Nephron (organoid): ENCODE measurements around the gene MAGI2.

ENCODE experiments used
- H3K27ac Mint-ChIP-seq, 3 experiments: 2 replicates each; pipeline ENCODE4 v1.8.0; 2020; ENCODE audit warnings: mixed read lengths in 3 of 3, mild to moderate bottlenecking in 2 of 3, moderate library complexity in 1 of 3
- H3K27me3 Mint-ChIP-seq: 2 replicates; pipeline ENCODE4 v1.8.0; 2021; ENCODE audit warnings: low read depth, mild to moderate bottlenecking, moderate library complexity, mixed read lengths
- H3K36me3 Mint-ChIP-seq: 2 replicates; pipeline ENCODE4 v1.8.0; 2020; ENCODE audit warnings: low read depth, mixed read lengths
- H3K4me1 Mint-ChIP-seq: 2 replicates; pipeline ENCODE4 v1.8.0; 2020; ENCODE audit warnings: mixed read lengths
- H3K4me3 Mint-ChIP-seq, 3 experiments: 2 replicates each; pipeline ENCODE4 v1.8.0; 2020; ENCODE audit warnings: mild to moderate bottlenecking in 3 of 3, mixed read lengths in 3 of 3, moderate library complexity in 2 of 3
- H3K9me3 Mint-ChIP-seq: 2 replicates; pipeline ENCODE4 v1.8.0; 2020; ENCODE audit warnings: mixed read lengths
- CTCF ChIP-seq, 3 experiments: fragments of 200-600 bp; sonication (generic); IDR thresholded peaks; one replicate each; pipeline ENCODE4 v1.5.0; 2021; ENCODE audit warnings: antibody characterized with exemption in 3 of 3; ENCODE audit not compliant: unreplicated experiment in 3 of 3

The MAGI2 gene

GRCh38 chr7:78071491-78072200 is 1381.8 kb downstream of the MAGI2 start:
- TF ChIP-seq CTCF (IDR thresholded peaks at IDR 0.05; ENCODE audit: unreplicated experiment in 3 of 3), result no peak
- Mint-ChIP-seq H3K9me3 (peaks cover 2% of the 10 kb centered on the region), H3K27ac (no peak overlapping the region)

GRCh38 chr7:78066599-78066998 is 1386.9 kb downstream of the MAGI2 start:
- peaks cover 18% of the 10 kb centered on the region for H3K36me3 Mint-ChIP-seq
- no peaks in the 10 kb centered on the region for H3K4me1 Mint-ChIP-seq
- no peaks in the 10 kb centered on the region for H3K27me3 Mint-ChIP-seq
- TF ChIP-seq CTCF (IDR thresholded peaks at IDR 0.05; ENCODE audit: unreplicated experiment in 3 of 3), result no peak
- H3K27ac Mint-ChIP-seq, result no peak overlapping the region
- no peak overlapping the region for H3K4me3 Mint-ChIP-seq
- peaks cover 2% of the 10 kb centered on the region for H3K9me3 Mint-ChIP-seq

More at GRCh38 chr7:78071491-78072200, 1381.8 kb downstream of the MAGI2 start:
- Mint-ChIP-seq H3K4me3 (no peak overlapping the region), H3K4me1 (peaks cover 17% of the 10 kb centered on the region), H3K36me3 (peaks cover 18% of the 10 kb centered on the region), H3K27me3 (no peaks in the 10 kb centered on the region)

- no peaks in the 10 kb centered on the region for H3K4me1 Mint-ChIP-seq
- no peak overlapping the region for H3K27ac Mint-ChIP-seq
- H3K9me3 Mint-ChIP-seq, result no peaks in the 10 kb centered on the region
- no peak for TF ChIP-seq CTCF (IDR thresholded peaks at IDR 0.05; ENCODE audit: unreplicated experiment in 3 of 3)
- H3K27me3 Mint-ChIP-seq, result peaks cover 5% of the 10 kb centered on the region
- peaks cover 10% of the 10 kb centered on the region for H3K36me3 Mint-ChIP-seq
- H3K4me3 Mint-ChIP-seq, result no peak overlapping the region
Measured at GRCh38 chr7:78063758-78064157, 1389.7 kb downstream of the MAGI2 start.

- H3K36me3 Mint-ChIP-seq, result peaks cover 3% of the 10 kb centered on the region
- no peak overlapping the region for H3K27ac Mint-ChIP-seq
- TF ChIP-seq CTCF (IDR thresholded peaks at IDR 0.05; ENCODE audit: unreplicated experiment in 3 of 3), result no peak
Measured at GRCh38 chr7:78062214-78062613, 1391.3 kb downstream of the MAGI2 start.

GRCh38 chr7:78057571-78057970 is 1395.9 kb downstream of the MAGI2 start:
- Mint-ChIP-seq H3K9me3 (no peaks in the 10 kb centered on the region), H3K36me3 (peaks cover 3% of the 10 kb centered on the region), H3K4me3 (no peak overlapping the region), H3K27ac (no peak overlapping the region), H3K4me1 (peaks cover under 1% of the 10 kb centered on the region), H3K27me3 (peaks cover 5% of the 10 kb centered on the region)
- TF ChIP-seq CTCF (IDR thresholded peaks at IDR 0.05; ENCODE audit: unreplicated experiment in 3 of 3), result no peak

More at GRCh38 chr7:78062214-78062613, 1391.3 kb downstream of the MAGI2 start:
- peaks cover 5% of the 10 kb centered on the region for H3K27me3 Mint-ChIP-seq
- H3K4me3 Mint-ChIP-seq, result no peak overlapping the region
- no peaks in the 10 kb centered on the region for H3K4me1 Mint-ChIP-seq
- no peaks in the 10 kb centered on the region for H3K9me3 Mint-ChIP-seq

GRCh38 chr7:78055599-78055998 is 1397.9 kb downstream of the MAGI2 start:
- peaks cover 6% of the 10 kb centered on the region for H3K4me1 Mint-ChIP-seq
- H3K36me3 Mint-ChIP-seq, result peaks cover 9% of the 10 kb centered on the region
- H3K27ac Mint-ChIP-seq, result no peak overlapping the region
- no peak for TF ChIP-seq CTCF (IDR thresholded peaks at IDR 0.05; ENCODE audit: unreplicated experiment in 3 of 3)
- H3K4me3 Mint-ChIP-seq, result no peak overlapping the region
- H3K27me3 Mint-ChIP-seq, result peaks cover 3% of the 10 kb centered on the region
- no peaks in the 10 kb centered on the region for H3K9me3 Mint-ChIP-seq
